Measurements from ENCODE around the gene NPC1.

NPC1 gene

GRCh38 chr18:23578891-23579653 lies 7.2 kb downstream of the NPC1 start:
- no peak for TF ChIP-seq CTCF (IDR thresholded peaks at IDR 0.05)

- no peak for TF ChIP-seq CTCF (IDR thresholded peaks at IDR 0.05)
Measured at GRCh38 chr18:23578067-23578701, 8.1 kb downstream of the NPC1 start.

GRCh38 chr18:23575309-23575651 lies 11.0 kb downstream of the NPC1 start:
- no peak for TF ChIP-seq CTCF (IDR thresholded peaks at IDR 0.05)

- no peak for TF ChIP-seq CTCF (IDR thresholded peaks at IDR 0.05)
Measured at GRCh38 chr18:23574611-23575308, 11.5 kb downstream of the NPC1 start.

GRCh38 chr18:23573626-23574431 lies 12.5 kb downstream of the NPC1 start:
- no peak for TF ChIP-seq CTCF (IDR thresholded peaks at IDR 0.05)

GRCh38 chr18:23573020-23573419 lies 13.3 kb downstream of the NPC1 start:
- TF ChIP-seq CTCF (IDR thresholded peaks at IDR 0.05): no peak

- no peak for TF ChIP-seq CTCF (IDR thresholded peaks at IDR 0.05)
Measured at GRCh38 chr18:23572570-23572969, 13.7 kb downstream of the NPC1 start.

Measured in LNCAP (cell line).